Keratinocyte (primary cell): ENCODE measurements around the gene PCDH20. TPM values are rescaled to one million over a fixed set of nuclear protein-coding genes. Genes with fewer than 3 reads are reported as not detected.

Experiments
- DNase-seq: peaks from one replicate; pipeline ENCODE4 v3.0.0-alpha.2; 2011; ENCODE audit warnings: low read depth, missing footprints, low spot score
- FAIRE-seq: peaks from 2 replicates; lab custom pipeline; 2011; peaks lifted over from hg19 to GRCh38; lab: Jason Lieb, UNC
- H2AFZ ChIP-seq: 2 replicates; pipeline ENCODE4 v1.6.0; 2012; ENCODE audit warnings: low read length, control low read depth, inconsistent platforms; ENCODE audit not compliant: control insufficient read depth
- H3K27ac ChIP-seq: 2 replicates; pipeline ENCODE4 v1.5.1; 2011; ENCODE audit warnings: low read length; ENCODE audit not compliant: control insufficient read depth, insufficient read depth
- H3K27me3 ChIP-seq: 3 replicates; pipeline ENCODE4 v1.6.0; 2011; ENCODE audit warnings: low read length; ENCODE audit not compliant: control insufficient read depth, insufficient read depth; ENCODE audit errors: extremely low read depth
- H3K36me3 ChIP-seq, 2 experiments: 2 replicates in 1 of 2; 3 replicates in 1 of 2; pipeline ENCODE4 v1.5.1; 2011; ENCODE audit warnings: low read length in 2 of 2, mild to moderate bottlenecking in 1 of 2; ENCODE audit not compliant: control insufficient read depth in 2 of 2, insufficient read depth in 2 of 2; ENCODE audit errors: extremely low read depth in 1 of 2
- H3K4me1 ChIP-seq: 3 replicates; pipeline ENCODE4 v1.5.1; 2011; ENCODE audit warnings: low read length; ENCODE audit not compliant: control insufficient read depth, insufficient read depth; ENCODE audit errors: extremely low read depth
- H3K4me2 ChIP-seq: 3 replicates; pipeline ENCODE4 v1.6.0; 2011; ENCODE audit warnings: low read depth, low read length; ENCODE audit not compliant: control insufficient read depth, insufficient read depth; ENCODE audit errors: extremely low read depth
- H3K4me3 ChIP-seq, 3 experiments: fragments of 200-600 bp in 1 of 3; sonication (generic) in 1 of 3; 2 replicates in 2 of 3; 3 replicates in 1 of 3; pipeline ENCODE4 v1.5.1; 2011 to 2016; ENCODE audit warnings: low read length in 3 of 3, mild to moderate bottlenecking in 3 of 3, control low read depth in 2 of 3, inconsistent platforms in 1 of 3, low read depth in 1 of 3, mixed read lengths in 1 of 3, mixed run types in 1 of 3, moderate library complexity in 1 of 3; ENCODE audit not compliant: control insufficient read depth in 2 of 3, insufficient read depth in 2 of 3; ENCODE audit errors: extremely low read depth in 1 of 3
- H3K79me2 ChIP-seq: 2 replicates; pipeline ENCODE4 v1.6.0; 2012; ENCODE audit warnings: low read length; ENCODE audit not compliant: control insufficient read depth, insufficient read depth
- H3K9ac ChIP-seq: 3 replicates; pipeline ENCODE4 v1.6.0; 2011; ENCODE audit warnings: low read length; ENCODE audit not compliant: control insufficient read depth, insufficient read depth; ENCODE audit errors: extremely low read depth
- H3K9me1 ChIP-seq: 3 replicates; pipeline ENCODE4 v1.6.0; 2011; ENCODE audit warnings: low read length; ENCODE audit not compliant: control insufficient read depth, insufficient read depth; ENCODE audit errors: extremely low read depth
- H3K9me3 ChIP-seq: 2 replicates; pipeline ENCODE4 v1.5.1; 2012; ENCODE audit warnings: low read depth, low read length; ENCODE audit not compliant: control insufficient read depth
- H4K20me1 ChIP-seq: 3 replicates; pipeline ENCODE4 v1.6.0; 2011; ENCODE audit warnings: low read length; ENCODE audit not compliant: control insufficient read depth, insufficient read depth; ENCODE audit errors: extremely low read depth
- CTCF ChIP-seq, 3 experiments: IDR thresholded peaks in 1 of 3; conservative IDR thresholded peaks in 1 of 3; optimal IDR thresholded peaks in 1 of 3; 2 replicates in 2 of 3; 3 replicates in 1 of 3; pipeline versions ENCODE3 to v1.5.1; 2011; ENCODE audit warnings: low read length in 3 of 3, mild to moderate bottlenecking in 3 of 3, moderate library complexity in 2 of 3, control low read depth in 1 of 3, inconsistent platforms in 1 of 3; ENCODE audit not compliant: insufficient read depth in 2 of 3; ENCODE audit errors: extremely low read depth in 1 of 3
- EZH2 ChIP-seq: IDR thresholded peaks from one replicate; pipeline ENCODE4 v1.6.1; 2012; ENCODE audit warnings: inconsistent platforms, mild to moderate bottlenecking, low read length, moderate library complexity
- dilution Hi-C: fragments of 300-500 bp; cut with MboI; formaldehyde crosslinking; loops from one replicate; pipeline ENCODE4 v1.7.0; 2020; ENCODE audit warnings: low sequenced_read_pairs; ENCODE audit not compliant: extremely low pct_ligation_motif_present
- polyA plus RNA-seq, 5 experiments: library from polyadenylated mRNA; depleted of rRNA in 3 of 5; stranded (reverse) in 3 of 5; stranded (forward) in 1 of 5; unstranded in 1 of 5; fragments of >200 nt; gene quantifications; 1 replicate in 1 of 5; 2 replicates in 3 of 5; 3 replicates in 1 of 5; pipeline versions ENCODE4 v1.2.1 to v1.2.3, GENCODE V29; 2011 to 2012; ENCODE audit warnings: missing spikeins in 2 of 5, low read depth in 1 of 5, low replicate concordance in 1 of 5

The PCDH20 gene
- polyA plus RNA-seq, 1 donor (not counting 4 experiments of a cell fraction or from before 2014, with no cell fraction given): not detected

GRCh38 chr13:61396121-61396520, 19.5 kb downstream of the PCDH20 start:
- no peaks in the 10 kb centered on the region for H3K9me1 ChIP-seq
- FAIRE-seq: no peak
- no peaks in the 10 kb centered on the region for H3K79me2 ChIP-seq
- H3K9me3 ChIP-seq: no peaks in the 10 kb centered on the region
- no peak overlapping the region for H2AFZ ChIP-seq
- dilution Hi-C loops: no loop called here
- DNase-seq: no peak
- H4K20me1 ChIP-seq: no peaks in the 10 kb centered on the region
- H3K9ac ChIP-seq: no peak overlapping the region
- no peak overlapping the region for H3K4me2 ChIP-seq
- H3K27me3 ChIP-seq: no peaks in the 10 kb centered on the region
- H3K36me3 ChIP-seq: no peaks in the 10 kb centered on the region
- H3K27ac ChIP-seq: no peak overlapping the region
- TF ChIP-seq CTCF (optimal IDR thresholded peaks at IDR 0.05 in 1 of 3, IDR thresholded peaks at IDR 0.05 in 1 of 3, conservative IDR thresholded peaks at IDR 0.05 in 1 of 3; ENCODE audit: extremely low read depth in 1 of 3, insufficient read depth in 2 of 3, low read length in 3 of 3) (no peak), EZH2 (no peak)
- no peaks in the 10 kb centered on the region for H3K4me1 ChIP-seq
- no peak overlapping the region for H3K4me3 ChIP-seq

- H3K79me2 ChIP-seq: no peaks in the 10 kb centered on the region
- no peak overlapping the region for H3K4me3 ChIP-seq
- no peaks in the 10 kb centered on the region for H4K20me1 ChIP-seq
- TF ChIP-seq CTCF (optimal IDR thresholded peaks at IDR 0.05 in 1 of 3, IDR thresholded peaks at IDR 0.05 in 1 of 3, conservative IDR thresholded peaks at IDR 0.05 in 1 of 3; ENCODE audit: extremely low read depth in 1 of 3, insufficient read depth in 2 of 3, low read length in 3 of 3) (no peak), EZH2 (no peak)
- H3K4me2 ChIP-seq: no peak overlapping the region
- H3K4me1 ChIP-seq: no peaks in the 10 kb centered on the region
- no peak overlapping the region for H3K9ac ChIP-seq
- no peak for FAIRE-seq
- H2AFZ ChIP-seq: no peak overlapping the region
- H3K27ac ChIP-seq: no peak overlapping the region
- no peaks in the 10 kb centered on the region for H3K9me3 ChIP-seq
- dilution Hi-C loops: no loop called here
- no peak for DNase-seq
- H3K27me3 ChIP-seq: no peaks in the 10 kb centered on the region
- H3K36me3 ChIP-seq: no peaks in the 10 kb centered on the region
- no peaks in the 10 kb centered on the region for H3K9me1 ChIP-seq
Measured at GRCh38 chr13:61391426-61391825, 24.2 kb downstream of the PCDH20 start.
